Measurements from ENCODE around the gene ZNF710.

ZNF710 gene

DNA sequence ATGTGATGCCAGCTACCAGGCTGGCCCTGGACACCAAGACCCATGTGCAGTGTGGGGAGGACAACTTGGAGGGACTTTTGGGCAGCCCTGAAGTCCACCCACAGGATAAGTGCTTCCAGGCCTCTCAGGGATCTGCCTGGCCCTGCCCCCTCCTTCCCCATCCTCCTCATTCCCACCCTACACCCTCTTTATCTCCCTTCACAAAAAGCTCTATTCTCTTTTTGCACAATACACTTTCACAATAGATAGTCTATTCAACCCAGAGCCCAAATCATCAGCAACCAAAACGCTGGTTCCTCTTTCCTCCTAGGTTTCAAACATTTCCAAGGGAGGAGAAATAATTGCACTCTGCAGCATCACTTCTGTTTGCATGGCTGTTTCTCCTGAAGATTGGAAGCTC lies 7.8 kb upstream of the ZNF710 start:
- DNase-seq = no peak

GRCh38 chr15:89997079-89997478 lies 4.0 kb upstream of the ZNF710 start:
- DNase-seq = no peak

- peak; percentile 34 for DNase-seq
Observed at GRCh38 chr15:89998141-89998661, 2.9 kb upstream of the ZNF710 start.

DNA sequence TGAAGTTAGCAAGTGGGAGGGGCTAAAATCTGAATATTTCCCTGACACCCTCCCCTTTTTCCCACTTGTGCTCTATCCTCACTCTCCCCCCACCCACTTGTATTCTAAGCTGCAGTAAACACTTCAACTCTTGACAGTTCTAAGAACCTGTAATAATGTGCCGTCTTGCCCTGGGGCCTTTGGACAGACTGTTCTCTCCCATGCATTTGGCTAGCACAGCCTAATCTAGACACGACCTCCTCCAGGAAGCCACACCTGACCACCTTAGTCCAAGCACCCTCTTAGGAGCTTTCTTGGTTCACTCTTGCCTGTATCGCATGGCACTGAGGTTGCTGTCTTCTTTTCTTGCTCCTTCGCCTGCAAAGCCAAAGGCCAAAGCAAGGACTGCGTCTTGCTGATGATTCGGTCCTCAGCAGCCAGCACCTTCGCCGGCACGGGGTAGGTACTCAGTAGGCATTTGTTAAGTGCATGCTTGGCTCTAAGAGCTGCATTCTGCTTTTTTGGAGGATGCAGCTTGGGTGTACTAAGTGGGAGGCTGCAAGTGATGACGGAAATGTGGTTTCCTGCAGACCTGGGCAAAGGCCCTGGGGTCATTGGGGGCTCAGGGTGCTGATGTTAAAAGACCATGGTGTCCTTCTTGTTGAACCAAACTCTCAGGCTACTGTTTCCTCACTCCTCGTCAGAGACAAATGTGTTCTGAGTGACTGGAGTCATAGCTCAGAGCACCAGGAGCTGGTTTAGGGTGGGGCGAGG lies 2.0 kb upstream of the ZNF710 start:
- no peak for DNase-seq

DNA sequence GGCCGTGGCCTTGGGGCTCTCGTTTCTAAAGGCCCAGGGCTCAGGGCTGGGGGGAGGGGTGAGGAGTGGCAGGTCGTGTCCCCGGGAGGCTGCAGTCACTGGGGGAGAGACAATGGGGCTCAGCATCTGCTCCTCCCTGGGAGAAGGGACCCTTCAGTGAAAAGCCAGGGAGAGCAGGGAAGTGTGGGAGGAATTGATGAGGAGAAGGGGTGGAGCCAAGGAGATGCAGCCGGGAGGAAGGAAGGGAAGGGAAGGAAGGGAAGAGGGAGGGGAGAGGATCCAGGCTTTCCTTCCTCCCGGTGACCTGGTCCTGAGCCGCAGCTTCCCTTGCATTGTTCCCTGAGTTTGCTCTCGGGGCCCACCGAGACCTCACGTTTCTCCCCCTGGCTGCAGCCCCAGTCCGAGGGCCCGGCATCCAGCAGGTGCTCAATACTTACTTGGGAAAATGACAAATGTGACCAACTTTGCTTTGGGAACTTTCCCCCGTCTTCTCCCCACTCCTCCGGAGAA lies 1.4 kb upstream of the ZNF710 start:
- DNase-seq = peak; percentile 48

GRCh38 chr15:90000186-90001001 lies 730 bp upstream of the ZNF710 start:
- DNase-seq = peak; percentile 25

- DNase-seq = peak; percentile 71
Observed at GRCh38 chr15:90001683-90002427, 731 bp downstream of the ZNF710 start.

GRCh38 chr15:90002428-90002844 lies 1.3 kb downstream of the ZNF710 start:
- DNase-seq = peak; percentile 59

DNA sequence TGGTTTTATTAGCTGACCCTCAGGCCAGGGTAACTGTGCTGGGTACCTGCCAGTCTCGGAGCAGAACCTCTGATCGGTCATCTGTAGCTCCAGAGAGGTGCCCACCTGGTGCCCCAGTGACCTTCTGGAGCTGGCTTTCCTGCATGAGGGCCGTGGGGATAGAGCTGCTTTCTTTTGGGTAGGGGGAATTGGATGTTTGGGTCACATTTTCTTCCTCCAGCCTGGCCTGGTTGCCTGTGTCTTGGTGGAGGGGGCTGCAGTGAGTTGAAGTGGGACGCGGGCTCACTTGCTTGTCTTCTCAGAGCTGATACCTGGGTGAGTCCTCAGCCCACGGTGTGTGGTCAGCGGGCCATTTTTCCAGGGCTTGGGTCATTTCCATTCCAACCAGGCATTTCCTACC lies 2.6 kb downstream of the ZNF710 start:
- DNase-seq = no peak

- DNase-seq = no peak
Observed at GRCh38 chr15:90004252-90004651, 3.1 kb downstream of the ZNF710 start.

- peak; percentile 97 for DNase-seq
Observed at GRCh38 chr15:90004671-90005070, 3.5 kb downstream of the ZNF710 start.

- DNase-seq = no peak
Observed at GRCh38 chr15:90006217-90007075, 5.3 kb downstream of the ZNF710 start.

DNA sequence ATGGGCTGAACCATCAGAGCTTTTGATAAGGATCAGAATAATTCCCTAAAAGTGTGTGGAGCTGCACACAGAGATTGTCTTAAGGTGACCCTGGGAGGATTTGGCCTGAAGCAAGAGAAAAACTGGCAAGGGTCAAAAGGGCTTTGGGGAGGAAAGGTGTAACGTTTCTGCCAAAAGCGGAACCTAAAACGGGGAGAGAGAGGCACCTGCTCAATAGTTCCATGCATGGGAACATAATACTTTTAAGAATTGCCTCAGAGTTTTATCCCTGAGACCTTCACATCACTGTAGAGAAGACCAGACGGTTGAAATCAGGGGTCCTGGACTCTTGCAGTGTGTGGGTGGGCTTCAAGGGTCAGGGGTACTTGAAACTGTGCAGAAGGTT lies 5.9 kb downstream of the ZNF710 start:
- no peak for DNase-seq

GRCh38 chr15:90008607-90009006 lies 7.5 kb downstream of the ZNF710 start:
- DNase-seq = no peak

DNA sequence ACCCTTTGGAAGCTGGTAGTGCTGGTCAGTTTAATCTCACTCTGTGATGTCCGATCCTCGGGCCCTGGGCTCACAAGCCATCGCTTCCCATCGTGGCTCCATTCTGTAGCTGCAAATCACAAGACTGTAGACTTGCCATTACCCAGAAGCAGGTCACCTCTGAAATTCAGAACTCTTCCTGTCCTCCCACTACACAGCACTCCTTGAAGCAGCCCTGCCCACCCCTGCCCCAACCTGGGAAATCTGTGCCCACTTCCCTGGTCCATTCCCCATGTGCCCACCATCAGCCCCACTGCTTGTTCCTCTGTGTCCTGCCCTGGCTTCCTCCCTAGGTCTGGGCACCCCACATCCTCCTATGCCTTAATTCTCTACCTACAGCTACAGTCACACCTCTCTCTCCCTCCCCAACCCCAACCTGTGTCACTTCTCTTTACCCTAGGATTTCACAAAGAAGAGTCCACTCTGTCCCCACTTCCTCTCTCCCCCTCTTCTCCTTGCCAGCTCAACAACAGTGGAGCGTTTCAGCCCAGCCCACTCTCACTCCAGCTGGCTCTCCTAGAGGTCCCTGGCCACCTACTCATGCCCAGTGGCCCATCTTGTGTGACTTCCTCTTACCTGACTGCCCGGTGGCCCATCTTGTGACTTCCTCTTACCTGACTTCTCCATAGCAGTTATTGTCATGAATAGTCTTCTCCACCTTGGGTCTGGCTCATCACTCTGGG lies 8.3 kb downstream of the ZNF710 start:
- DNase-seq = no peak

GRCh38 chr15:90011705-90012104 lies 10.6 kb downstream of the ZNF710 start:
- DNase-seq = no peak

- DNase-seq = no peak
Observed at GRCh38 chr15:90013503-90013937, 12.4 kb downstream of the ZNF710 start.

GRCh38 chr15:90015294-90015693 lies 14.2 kb downstream of the ZNF710 start:
- no peak for DNase-seq

DNA sequence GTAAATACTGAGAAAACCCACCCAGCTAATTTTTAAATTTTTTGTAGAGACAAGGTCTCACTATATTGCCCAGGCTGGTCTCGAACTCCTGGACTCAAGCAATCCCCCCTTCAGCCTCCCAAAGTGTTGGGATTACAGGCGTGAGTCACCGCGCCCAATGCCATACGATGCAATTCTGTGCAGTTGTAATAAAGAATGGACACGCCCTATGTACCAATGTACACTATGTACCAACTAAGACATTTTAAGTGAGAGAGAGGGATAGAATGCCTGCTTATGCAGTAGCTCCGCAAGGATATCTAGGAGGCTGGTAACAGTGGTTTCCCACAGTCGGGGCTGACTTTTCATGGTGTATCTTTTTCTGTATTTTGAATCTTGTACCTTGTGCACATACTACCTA lies 14.6 kb downstream of the ZNF710 start:
- no peak for DNase-seq

- DNase-seq = no peak
Observed at GRCh38 chr15:90016721-90017120, 15.6 kb downstream of the ZNF710 start.

GRCh38 chr15:90018216-90018831 lies 17.2 kb downstream of the ZNF710 start:
- no peak for DNase-seq
